ENCODE results near the gene LDLRAD3. TPM values are rescaled to one million over a fixed set of nuclear protein-coding genes. Genes with fewer than 3 reads are reported as not detected.

The LDLRAD3 gene
- total RNA-seq, 1 donor from 2014 or later, result 18.2 TPM

DNA sequence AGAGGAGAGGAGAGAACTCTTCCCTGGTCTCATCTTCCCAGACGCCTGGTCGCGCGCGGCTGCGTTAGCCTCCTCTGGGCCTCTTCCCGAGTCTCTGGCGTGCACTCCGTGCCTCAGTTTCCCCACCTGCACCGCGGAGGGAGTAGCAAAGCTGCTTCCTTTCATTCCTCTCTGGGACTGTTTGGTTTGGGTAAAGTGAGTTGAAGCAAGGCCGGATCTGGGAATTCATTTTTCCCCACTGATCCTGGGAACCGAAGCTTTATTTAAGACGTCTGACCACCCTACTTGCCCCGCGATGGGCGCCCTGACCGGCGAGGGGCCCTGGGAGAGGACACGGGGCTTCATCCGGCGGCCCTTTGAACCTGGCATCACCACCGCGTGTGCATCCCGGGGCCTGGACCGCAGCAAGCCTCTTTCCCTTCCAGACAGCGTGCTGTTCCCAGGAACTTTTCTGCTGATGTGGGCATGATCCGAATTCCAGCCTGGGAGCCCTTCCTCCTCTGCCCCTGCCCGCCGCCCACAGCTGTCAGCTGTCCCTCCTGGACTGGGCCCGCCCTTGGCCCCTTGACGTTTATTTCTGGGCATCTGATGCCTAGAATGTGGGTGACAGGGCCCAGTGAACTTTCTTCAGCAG, 758 bp downstream of the LDLRAD3 start:
- H3K4me3 Mint-ChIP-seq (ENCODE audit: unreplicated experiment), result peak overlapping the region; percentile 90
- H3K36me3 Mint-ChIP-seq (ENCODE audit: unreplicated experiment), result no peaks in the 10 kb centered on the region
- peaks cover 5% of the 10 kb centered on the region for H3K27me3 Mint-ChIP-seq (ENCODE audit: unreplicated experiment)
- TF ChIP-seq, protein P1, sequence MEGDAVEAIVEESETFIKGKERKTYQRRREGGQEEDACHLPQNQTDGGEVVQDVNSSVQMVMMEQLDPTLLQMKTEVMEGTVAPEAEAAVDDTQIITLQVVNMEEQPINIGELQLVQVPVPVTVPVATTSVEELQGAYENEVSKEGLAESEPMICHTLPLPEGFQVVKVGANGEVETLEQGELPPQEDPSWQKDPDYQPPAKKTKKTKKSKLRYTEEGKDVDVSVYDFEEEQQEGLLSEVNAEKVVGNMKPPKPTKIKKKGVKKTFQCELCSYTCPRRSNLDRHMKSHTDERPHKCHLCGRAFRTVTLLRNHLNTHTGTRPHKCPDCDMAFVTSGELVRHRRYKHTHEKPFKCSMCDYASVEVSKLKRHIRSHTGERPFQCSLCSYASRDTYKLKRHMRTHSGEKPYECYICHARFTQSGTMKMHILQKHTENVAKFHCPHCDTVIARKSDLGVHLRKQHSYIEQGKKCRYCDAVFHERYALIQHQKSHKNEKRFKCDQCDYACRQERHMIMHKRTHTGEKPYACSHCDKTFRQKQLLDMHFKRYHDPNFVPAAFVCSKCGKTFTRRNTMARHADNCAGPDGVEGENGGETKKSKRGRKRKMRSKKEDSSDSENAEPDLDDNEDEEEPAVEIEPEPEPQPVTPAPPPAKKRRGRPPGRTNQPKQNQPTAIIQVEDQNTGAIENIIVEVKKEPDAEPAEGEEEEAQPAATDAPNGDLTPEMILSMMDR (IDR thresholded peaks at IDR 0.05), result no peak
- no peaks in the 10 kb centered on the region for H3K9me3 Mint-ChIP-seq (ENCODE audit: unreplicated experiment)
- no peak for DNase-seq (ENCODE audit: extremely low spot score, unreplicated experiment)
- peak overlapping the region; percentile 84 for H3K27ac Mint-ChIP-seq (ENCODE audit: unreplicated experiment)
- H3K4me1 Mint-ChIP-seq (ENCODE audit: unreplicated experiment), result peaks cover 31% of the 10 kb centered on the region

DNA sequence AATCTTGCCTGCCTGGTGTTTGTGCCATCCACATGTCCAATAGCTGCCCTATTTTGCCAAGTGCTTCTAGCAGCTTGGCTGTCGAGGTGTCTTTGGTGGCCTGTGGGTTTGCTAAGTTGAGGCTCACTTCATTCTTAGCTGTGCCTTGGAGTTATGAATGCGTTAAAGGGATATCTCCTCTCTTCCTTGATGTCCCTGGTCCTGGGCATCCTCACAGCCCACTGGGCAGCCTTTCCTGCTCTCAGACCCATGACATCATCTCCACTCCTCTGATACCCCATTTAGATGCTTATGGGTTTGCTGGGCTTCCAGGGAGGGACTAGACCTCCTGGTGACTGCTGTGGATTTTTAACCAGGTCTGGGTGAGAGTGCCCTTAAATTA, 1.3 kb downstream of the LDLRAD3 start:
- DNase-seq (ENCODE audit: extremely low spot score, unreplicated experiment), result no peak
- Mint-ChIP-seq H3K27ac (ENCODE audit: unreplicated experiment) (peak overlapping the region; percentile 84), H3K4me3 (ENCODE audit: unreplicated experiment) (peak overlapping the region; percentile 90), H3K9me3 (ENCODE audit: unreplicated experiment) (no peaks in the 10 kb centered on the region), H3K4me1 (ENCODE audit: unreplicated experiment) (peaks cover 31% of the 10 kb centered on the region), H3K27me3 (ENCODE audit: unreplicated experiment) (peaks cover 5% of the 10 kb centered on the region), H3K36me3 (ENCODE audit: unreplicated experiment) (no peaks in the 10 kb centered on the region)
- TF ChIP-seq, protein P1 (IDR thresholded peaks at IDR 0.05), result no peak

DNA sequence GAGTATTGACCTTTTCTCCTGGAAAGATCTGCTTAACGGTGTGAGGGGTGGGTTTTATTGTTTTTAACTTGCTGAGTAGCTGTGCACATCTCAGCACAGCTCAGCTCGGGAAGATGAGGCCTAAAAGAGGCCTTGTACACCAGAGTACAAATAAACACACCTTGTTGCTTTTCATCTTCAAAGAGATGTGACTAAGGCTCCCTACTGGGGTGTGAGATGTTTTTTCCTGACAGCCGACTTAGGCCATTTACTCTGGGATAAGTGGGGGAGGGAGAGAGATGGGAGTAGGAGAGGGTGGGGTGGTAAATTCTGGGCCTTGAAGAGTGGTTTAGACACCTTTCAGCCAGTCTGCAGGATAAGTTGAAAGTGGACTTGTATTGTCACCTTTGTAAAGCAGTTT, 2.9 kb downstream of the LDLRAD3 start:
- Mint-ChIP-seq H3K4me3 (ENCODE audit: unreplicated experiment) (no peak overlapping the region), H3K4me1 (ENCODE audit: unreplicated experiment) (peaks cover 31% of the 10 kb centered on the region), H3K27me3 (ENCODE audit: unreplicated experiment) (peaks cover 2% of the 10 kb centered on the region), H3K36me3 (ENCODE audit: unreplicated experiment) (no peaks in the 10 kb centered on the region), H3K27ac (ENCODE audit: unreplicated experiment) (no peak overlapping the region), H3K9me3 (ENCODE audit: unreplicated experiment) (no peaks in the 10 kb centered on the region)
- DNase-seq (ENCODE audit: extremely low spot score, unreplicated experiment), result no peak
- TF ChIP-seq, protein P1 (IDR thresholded peaks at IDR 0.05), result no peak

DNA sequence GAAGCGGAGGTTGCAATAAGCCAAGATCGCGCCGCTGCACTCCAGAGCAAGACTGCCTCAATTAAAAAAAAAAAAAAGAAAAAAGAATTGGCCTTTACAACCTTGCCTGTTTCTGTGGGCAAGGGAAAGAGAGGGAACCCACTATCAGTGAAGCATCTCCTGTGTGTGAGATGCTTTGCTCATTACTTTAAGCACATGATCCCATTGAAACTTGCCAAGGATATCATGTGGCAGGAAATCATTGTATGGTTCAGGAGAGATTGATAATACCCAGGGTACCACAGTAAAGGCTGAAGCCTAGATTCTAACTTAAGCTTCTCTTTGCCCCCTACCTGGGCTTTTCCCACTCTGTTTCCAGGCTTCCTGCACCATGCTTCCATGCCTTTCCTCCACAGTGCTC, 3.6 kb downstream of the LDLRAD3 start:
- Mint-ChIP-seq H3K27ac (ENCODE audit: unreplicated experiment) (no peak overlapping the region), H3K27me3 (ENCODE audit: unreplicated experiment) (no peaks in the 10 kb centered on the region), H3K9me3 (ENCODE audit: unreplicated experiment) (no peaks in the 10 kb centered on the region), H3K4me1 (ENCODE audit: unreplicated experiment) (peaks cover 31% of the 10 kb centered on the region), H3K4me3 (ENCODE audit: unreplicated experiment) (no peak overlapping the region), H3K36me3 (ENCODE audit: unreplicated experiment) (no peaks in the 10 kb centered on the region)
- TF ChIP-seq, protein P1 (IDR thresholded peaks at IDR 0.05), result no peak
- no peak for DNase-seq (ENCODE audit: extremely low spot score, unreplicated experiment)

DNA sequence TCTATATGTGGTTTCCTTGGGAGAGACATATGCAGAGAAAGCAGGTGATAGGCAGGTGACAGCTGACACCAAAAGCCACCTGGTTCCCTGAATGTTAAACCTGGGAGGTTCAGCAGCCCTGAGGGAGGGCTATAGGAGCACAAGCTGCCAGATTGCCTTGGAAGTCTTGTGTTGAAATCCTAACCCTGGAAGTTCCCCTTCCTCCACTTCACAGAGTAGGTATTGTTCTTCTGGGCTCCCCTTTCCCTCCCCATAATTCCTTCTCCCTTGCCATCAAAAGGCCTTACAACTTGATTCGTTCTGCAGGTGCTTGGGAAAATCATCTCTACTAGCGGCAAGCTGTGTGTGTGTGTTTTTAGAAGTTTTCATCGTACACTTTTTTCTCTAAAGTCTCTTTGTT, 5.4 kb downstream of the LDLRAD3 start:
- Mint-ChIP-seq H3K4me3 (ENCODE audit: unreplicated experiment) (no peak overlapping the region), H3K27me3 (ENCODE audit: unreplicated experiment) (no peaks in the 10 kb centered on the region), H3K9me3 (ENCODE audit: unreplicated experiment) (no peaks in the 10 kb centered on the region), H3K36me3 (ENCODE audit: unreplicated experiment) (no peaks in the 10 kb centered on the region), H3K4me1 (ENCODE audit: unreplicated experiment) (peaks cover 24% of the 10 kb centered on the region), H3K27ac (ENCODE audit: unreplicated experiment) (no peak overlapping the region)
- TF ChIP-seq, protein P1 (IDR thresholded peaks at IDR 0.05), result no peak
- DNase-seq (ENCODE audit: extremely low spot score, unreplicated experiment), result no peak
